ENCODE results near the gene MTHFD2L.
"Not testable (repeated sequence)": the region's sequence is repeated elsewhere in the genome, so short reads cannot be mapped to it uniquely, and the experiment has no call there.

Gene MTHFD2L

GRCh38 chr4:74335341-74336021 lies 177.6 kb downstream of the MTHFD2L start:
- DNase-seq (ENCODE audit: low spot score) = no peak

GRCh38 chr4:74338792-74339333 lies 180.9 kb downstream of the MTHFD2L start:
- no peak for DNase-seq (ENCODE audit: low spot score)

GRCh38 chr4:74339501-74339900 lies 181.6 kb downstream of the MTHFD2L start:
- no peak for DNase-seq (ENCODE audit: low spot score)

DNA sequence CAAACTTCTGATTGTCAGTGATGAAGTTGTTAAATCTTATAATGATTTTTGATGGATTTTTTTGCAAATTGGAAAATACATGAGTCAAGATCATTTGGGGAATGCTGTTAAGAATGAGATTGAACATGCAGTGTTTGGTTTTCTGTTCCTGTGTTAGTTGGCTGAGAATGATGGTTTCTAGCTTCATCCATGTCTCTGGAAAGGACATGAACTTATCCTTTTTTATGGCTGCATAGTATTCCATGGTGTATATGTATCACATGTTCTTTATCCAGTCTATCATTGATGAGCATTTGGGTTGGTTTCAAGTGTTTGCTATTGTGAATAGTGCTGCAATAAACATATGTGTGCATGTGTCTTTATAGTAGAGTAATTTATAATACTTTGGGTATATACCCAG lies 182.5 kb downstream of the MTHFD2L start:
- not testable (repeated sequence) for DNase-seq (ENCODE audit: low spot score)

- no peak for DNase-seq (ENCODE audit: low spot score)
Observed at GRCh38 chr4:74344031-74344430, 186.1 kb downstream of the MTHFD2L start.

All from activated CD4-positive, alpha-beta T cell treated with anti-CD3 and anti-CD28 coated beads, Interleukin-2, Interleukin-4, amounts not matched to agents 100 ng/mL and 50 ng/mL, durations not matched to agents 16 hours and 8 hours (primary cell).